ENCODE results near the gene TRPM5.

DNA sequence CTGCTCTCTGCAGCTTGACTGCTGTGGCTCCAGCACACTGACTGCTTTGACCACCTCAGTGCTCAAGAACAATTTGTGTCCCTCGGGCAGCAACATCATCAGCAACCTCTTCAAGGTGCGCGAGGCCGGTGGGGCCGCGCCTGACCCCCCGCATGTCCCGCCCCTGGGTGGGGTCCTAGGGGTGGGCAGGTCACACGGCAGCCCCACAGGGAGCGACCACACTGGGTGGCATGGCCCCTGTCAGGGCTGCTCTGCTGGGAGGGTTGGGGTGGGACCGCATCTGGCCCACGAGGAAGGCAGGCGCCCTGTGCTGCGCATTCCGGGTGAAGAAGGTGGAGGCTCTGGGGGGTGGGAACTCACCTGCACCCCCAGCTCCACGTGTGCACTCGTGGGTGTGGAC, 48.5 kb downstream of the TRPM5 start:
- TF ChIP-seq CTCF (IDR thresholded peaks at IDR 0.05) = no peak
- TF ChIP-seq POLR2A (IDR thresholded peaks at IDR 0.05) = no peak
- no peak for TF ChIP-seq POLR2AphosphoS5 (IDR thresholded peaks at IDR 0.05)

Data from prostate gland (tissue), 2 donors.